SK-N-MC (cell line): ENCODE measurements around the gene TXLNB.

Source experiments
- EZH2 ChIP-seq: fragments of 200-600 bp; sonication (generic); IDR thresholded peaks from one replicate; pipeline ENCODE4 v1.6.1; 2017; ENCODE audit warnings: antibody characterized with exemption
- POLR2AphosphoS5 ChIP-seq: IDR thresholded peaks from 2 replicates; pipeline ENCODE4 v1.6.1; 2012; ENCODE audit warnings: mild to moderate bottlenecking, low read depth, low read length, borderline replicate concordance

- no peak for TF ChIP-seq EZH2
- TF ChIP-seq POLR2AphosphoS5 = no peak
These were observed 22.2 kb upstream of the TXLNB start for GRCh38 chr6:139313784-139314545.
